ENCODE data around the gene UNCX.

GRCh38 chr7:1193593-1194424 lies 38.9 kb upstream of the UNCX start:
- TF ChIP-seq EP300 (IDR thresholded peaks at IDR 0.05) (no peak), POLR2AphosphoS5 (IDR thresholded peaks at IDR 0.05) (no peak), POLR2A (IDR thresholded peaks at IDR 0.05) (no peak)
- TF ChIP-seq, protein P1, sequence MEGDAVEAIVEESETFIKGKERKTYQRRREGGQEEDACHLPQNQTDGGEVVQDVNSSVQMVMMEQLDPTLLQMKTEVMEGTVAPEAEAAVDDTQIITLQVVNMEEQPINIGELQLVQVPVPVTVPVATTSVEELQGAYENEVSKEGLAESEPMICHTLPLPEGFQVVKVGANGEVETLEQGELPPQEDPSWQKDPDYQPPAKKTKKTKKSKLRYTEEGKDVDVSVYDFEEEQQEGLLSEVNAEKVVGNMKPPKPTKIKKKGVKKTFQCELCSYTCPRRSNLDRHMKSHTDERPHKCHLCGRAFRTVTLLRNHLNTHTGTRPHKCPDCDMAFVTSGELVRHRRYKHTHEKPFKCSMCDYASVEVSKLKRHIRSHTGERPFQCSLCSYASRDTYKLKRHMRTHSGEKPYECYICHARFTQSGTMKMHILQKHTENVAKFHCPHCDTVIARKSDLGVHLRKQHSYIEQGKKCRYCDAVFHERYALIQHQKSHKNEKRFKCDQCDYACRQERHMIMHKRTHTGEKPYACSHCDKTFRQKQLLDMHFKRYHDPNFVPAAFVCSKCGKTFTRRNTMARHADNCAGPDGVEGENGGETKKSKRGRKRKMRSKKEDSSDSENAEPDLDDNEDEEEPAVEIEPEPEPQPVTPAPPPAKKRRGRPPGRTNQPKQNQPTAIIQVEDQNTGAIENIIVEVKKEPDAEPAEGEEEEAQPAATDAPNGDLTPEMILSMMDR (IDR thresholded peaks at IDR 0.05): peak in 3 of 7 experiments; percentile 27 to 43 (median 40)

All from stomach (tissue), 4 donors.